HG03103 (cell line): Measurements from ENCODE around the gene TLDC2.
"Not testable (repeated sequence)": the region's sequence is repeated elsewhere in the genome, so short reads cannot be mapped to it uniquely, and the experiment has no call there.

Source experiments
- ATAC-seq: cut with Tn5 transposase; IDR thresholded peaks from one replicate; pipeline ENCODE4 v1.9.1; 2021; ENCODE audit warnings: low read depth; ENCODE audit not compliant: unreplicated experiment

TLDC2 gene

GRCh38 chr20:36904690-36905089, 28.8 kb downstream of the TLDC2 start:
- no peak for ATAC-seq

- ATAC-seq, result not testable (repeated sequence)
Observed at GRCh38 chr20:36905566-36905965, 29.6 kb downstream of the TLDC2 start.

- ATAC-seq, result not testable (repeated sequence)
Observed at GRCh38 chr20:36906086-36906485, 30.1 kb downstream of the TLDC2 start.

- ATAC-seq, result no peak
Observed at GRCh38 chr20:36908603-36909002, 32.7 kb downstream of the TLDC2 start.

DNA sequence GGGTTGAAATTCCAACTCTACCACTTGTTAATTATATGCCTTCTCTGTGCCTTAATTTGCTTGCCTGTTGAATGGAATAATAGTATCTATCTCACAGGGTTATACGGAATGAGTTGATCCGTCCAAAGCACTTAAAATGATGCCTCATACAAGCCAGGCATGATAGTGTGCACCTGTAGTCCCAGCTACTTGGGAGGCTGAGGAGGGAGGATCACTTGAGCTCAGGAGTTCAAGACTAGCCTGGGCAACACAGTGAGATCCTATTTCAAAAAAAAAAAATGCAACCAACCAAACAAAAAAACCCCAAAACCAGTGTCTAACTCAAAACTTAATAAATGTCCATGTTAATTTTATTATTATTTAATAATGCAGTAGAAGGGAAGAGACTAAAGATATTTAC, 40.3 kb downstream of the TLDC2 start:
- ATAC-seq, result no peak

DNA sequence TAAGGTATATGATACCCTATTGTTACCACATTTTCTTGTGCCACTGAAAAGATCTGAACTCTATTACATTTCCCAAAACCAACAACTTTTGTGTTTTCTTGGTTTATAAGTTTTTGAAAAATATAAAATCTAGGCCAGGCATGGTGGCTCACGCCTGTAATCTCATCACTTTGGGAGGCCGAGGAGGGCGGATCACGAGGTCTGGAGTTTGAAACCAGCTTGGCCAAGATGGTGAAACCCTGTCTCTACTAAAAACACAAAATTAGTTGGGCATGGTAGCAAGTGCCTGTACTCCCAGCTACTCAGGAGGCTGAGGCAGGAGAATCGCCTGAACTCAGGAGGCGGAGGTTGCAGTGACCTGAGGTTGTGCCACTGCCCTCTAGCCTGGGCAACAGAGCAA, 41.3 kb downstream of the TLDC2 start:
- no peak for ATAC-seq

- ATAC-seq, result no peak
Observed at GRCh38 chr20:36917943-36918342, 42.0 kb downstream of the TLDC2 start.

GRCh38 chr20:36919715-36920333, 43.9 kb downstream of the TLDC2 start:
- no peak for ATAC-seq

GRCh38 chr20:36920334-36920730, 44.4 kb downstream of the TLDC2 start:
- ATAC-seq, result no peak

GRCh38 chr20:36924167-36925045, 48.5 kb downstream of the TLDC2 start:
- ATAC-seq, result no peak

DNA sequence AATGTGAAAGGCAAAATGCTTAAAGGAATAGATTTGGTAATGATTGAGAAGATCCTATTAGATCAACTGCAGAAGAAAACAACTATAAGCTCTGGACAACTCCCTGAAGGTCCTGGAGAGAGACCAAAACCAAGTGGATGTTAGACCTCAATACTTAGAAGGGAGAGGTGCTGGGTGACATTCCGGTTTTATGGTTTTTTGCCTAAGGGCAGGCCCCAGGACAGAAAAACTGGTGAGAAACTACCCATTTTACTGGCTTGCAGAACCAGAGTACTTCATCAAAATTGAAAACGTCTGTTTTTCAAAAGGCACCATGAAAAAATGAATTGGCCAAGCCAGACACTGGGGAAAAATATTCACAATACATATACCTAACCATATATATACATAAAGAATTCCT, 49.3 kb downstream of the TLDC2 start:
- no peak for ATAC-seq

DNA sequence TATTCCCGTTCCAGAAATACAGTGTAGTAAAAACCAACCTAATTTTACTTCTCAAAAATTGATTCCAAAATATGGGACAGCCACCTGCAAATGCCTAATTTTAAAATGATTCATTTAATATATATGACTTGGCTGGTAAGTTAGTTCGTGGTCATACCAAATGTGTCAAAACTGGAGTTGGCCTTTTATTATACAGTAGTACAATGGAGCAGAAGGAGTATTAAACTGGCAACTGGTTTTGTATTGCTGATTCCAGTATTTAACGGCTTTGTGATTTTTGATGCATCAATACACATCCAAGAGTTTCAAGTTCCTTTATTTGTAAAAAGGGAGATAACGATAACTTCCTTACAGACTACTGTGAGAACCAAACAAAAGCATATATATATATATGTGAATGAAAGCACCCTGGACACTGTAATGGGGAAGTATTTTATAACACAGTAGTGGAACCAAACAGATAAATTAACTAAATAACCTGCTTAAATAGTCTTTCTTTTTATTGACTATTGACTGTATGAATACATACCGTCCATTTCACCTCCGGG, 50.8 kb downstream of the TLDC2 start:
- ATAC-seq, result no peak

DNA sequence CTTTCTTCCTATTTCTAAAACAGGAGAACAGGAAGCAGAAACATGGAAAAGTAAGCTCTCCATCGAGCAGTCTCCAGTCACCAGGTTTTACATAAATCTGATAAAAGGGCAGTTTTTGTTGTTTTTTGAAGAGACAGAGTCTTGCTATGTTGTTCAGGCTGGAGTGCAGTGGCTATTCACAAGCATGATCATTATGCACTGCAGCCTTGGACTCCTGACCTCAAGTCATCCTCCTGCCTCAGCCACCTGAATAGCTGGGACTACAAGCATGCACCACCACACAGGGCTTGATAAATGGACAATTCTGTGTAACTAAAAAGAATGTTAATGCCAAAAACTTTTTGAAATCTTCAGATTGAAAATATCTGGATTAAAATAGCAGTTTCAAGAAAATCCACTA, 51.8 kb downstream of the TLDC2 start:
- no peak for ATAC-seq

DNA sequence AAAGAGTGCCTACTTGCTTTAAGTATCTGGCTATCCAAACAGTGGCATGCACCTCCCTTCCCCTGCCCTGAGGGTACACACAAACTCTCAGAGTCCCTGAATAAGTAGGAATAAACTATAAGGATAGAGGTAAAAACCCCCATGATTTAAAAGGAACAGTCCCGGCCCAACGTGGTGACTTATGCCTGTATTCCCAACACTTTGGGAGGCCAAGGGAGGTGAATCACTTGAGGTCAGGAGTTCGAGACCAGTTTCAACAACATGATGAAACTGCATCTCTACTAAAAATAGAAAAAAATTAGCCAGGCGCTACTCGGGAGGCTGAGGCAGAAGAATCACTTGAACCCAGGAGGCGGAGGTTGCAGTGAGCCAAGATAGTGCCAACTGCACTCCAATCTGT, 53.4 kb downstream of the TLDC2 start:
- no peak for ATAC-seq

DNA sequence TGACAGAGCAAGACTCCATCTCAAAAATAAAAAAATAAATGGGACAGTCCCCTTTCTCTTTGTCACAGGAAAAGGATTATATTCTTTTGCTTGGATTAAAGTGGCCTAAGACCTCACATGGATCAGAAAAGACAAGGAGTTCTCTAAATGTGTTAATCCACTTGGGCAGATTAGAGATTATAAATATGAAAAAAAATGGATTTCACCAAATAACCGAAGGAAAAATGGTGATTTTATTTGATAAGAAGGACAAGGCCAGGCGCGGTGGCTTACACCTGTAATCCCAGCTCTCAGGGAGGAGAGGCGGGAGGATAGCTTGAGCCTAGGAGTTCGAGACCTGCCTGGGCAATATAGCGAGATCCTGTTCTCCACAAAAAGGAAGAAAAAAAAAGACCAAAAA, 53.8 kb downstream of the TLDC2 start:
- ATAC-seq, result no peak

- ATAC-seq, result not testable (repeated sequence)
Observed at GRCh38 chr20:36932067-36932466, 56.1 kb downstream of the TLDC2 start.

GRCh38 chr20:36932476-36933426, 56.8 kb downstream of the TLDC2 start:
- no peak for ATAC-seq

DNA sequence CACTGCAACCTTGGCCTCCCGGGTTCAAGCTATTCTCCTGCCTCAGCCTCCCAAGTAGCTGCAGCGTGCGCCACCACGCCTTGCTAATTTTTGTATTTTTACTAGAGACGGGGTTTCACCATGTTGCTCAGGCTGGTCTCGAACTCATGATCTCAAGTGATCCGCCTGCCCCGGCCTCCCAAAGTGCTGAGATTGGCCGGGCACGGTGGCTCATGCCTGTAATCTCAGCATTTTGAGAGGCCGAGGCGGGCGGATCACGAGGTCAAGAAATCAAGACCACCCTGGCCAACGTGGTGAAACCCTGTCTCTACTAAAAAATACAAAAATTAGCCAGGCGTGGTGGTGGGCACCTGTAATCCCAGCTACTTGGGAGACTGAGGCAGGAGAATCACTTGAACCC, 57.6 kb downstream of the TLDC2 start:
- not testable (repeated sequence) for ATAC-seq

DNA sequence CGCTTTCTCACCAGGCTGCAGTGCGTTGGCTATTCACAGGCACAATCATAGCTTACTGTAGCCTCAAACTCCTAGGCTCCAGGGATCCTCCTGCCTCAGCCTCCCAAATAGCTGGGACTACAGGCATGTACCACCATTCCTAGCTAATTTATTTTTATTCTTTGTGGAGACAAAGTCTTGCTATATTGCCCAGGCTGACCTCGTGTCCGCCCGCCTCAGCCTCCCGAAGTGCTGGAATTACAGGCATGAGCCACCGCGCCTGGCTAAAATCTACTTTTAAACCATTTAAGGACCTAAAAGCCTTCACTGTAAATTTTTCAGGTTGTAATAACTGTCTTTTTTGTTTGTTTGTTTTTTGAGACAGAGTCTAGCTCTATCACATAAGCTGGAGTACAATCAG, 60.4 kb downstream of the TLDC2 start:
- ATAC-seq, result no peak

DNA sequence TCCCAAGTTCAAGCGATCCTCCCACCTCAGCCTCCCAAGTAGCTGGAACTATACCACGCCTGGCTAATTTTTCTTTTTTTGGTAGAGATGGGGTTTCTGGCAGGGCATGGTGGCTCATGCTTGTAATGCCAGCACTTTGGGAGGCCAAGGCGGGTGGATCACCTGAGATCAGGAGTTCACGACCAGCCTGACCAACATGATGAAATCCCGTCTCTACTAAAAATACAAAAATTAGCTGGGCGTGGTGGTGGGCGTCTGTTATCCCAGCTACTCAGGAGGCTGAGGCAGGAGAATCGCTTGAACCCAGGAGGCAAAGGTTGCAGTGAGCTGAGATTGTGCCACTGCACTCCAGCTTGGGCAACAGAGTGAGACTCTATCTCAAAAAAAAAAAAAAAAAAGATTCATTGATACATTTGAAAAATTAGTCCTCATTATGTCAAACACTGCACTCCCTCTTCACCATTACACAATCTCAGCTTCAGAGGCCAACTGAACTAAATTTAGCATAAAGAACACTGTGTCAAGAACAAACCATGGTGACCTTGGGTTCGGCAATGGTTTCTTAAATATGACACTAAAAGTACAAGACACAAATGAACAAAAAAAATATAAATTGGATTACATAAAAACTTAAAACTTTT, 60.9 kb downstream of the TLDC2 start:
- ATAC-seq, result not testable (repeated sequence)
